GM12801 (cell line): ENCODE measurements around the gene TFDP1.

Source experiments
- CTCF ChIP-seq: IDR thresholded peaks from one replicate; pipeline ENCODE4 v1.5.1; 2011; ENCODE audit warnings: control low read depth; ENCODE audit not compliant: insufficient read length; ENCODE audit errors: extremely low read depth

TFDP1 gene

GRCh38 chr13:113581871-113582270, 2.7 kb upstream of the TFDP1 start:
- no peak for TF ChIP-seq CTCF

GRCh38 chr13:113582841-113583631, 1.5 kb upstream of the TFDP1 start:
- TF ChIP-seq CTCF: no peak

GRCh38 chr13:113584870-113585671, 518 bp downstream of the TFDP1 start:
- no peak for TF ChIP-seq CTCF

GRCh38 chr13:113585896-113586295, 1.3 kb downstream of the TFDP1 start:
- TF ChIP-seq CTCF: no peak

GRCh38 chr13:113586661-113587479, 2.3 kb downstream of the TFDP1 start:
- no peak for TF ChIP-seq CTCF

GRCh38 chr13:113588394-113589111, 4.0 kb downstream of the TFDP1 start:
- TF ChIP-seq CTCF: no peak
